AML-193 (cell line): Measurements from ENCODE around the gene HOXD12.

Source experiments
- DNase-seq, 2 experiments: peaks; one replicate each; lab custom pipeline; 2025; lab: John Stamatoyannopoulos, UW

The HOXD12 gene, protein sequence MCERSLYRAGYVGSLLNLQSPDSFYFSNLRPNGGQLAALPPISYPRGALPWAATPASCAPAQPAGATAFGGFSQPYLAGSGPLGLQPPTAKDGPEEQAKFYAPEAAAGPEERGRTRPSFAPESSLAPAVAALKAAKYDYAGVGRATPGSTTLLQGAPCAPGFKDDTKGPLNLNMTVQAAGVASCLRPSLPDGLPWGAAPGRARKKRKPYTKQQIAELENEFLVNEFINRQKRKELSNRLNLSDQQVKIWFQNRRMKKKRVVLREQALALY

GRCh38 chr2:176099728-176100546 lies at the start of gene HOXD12:
HOXD12 (plus strand) TSS chr2:176099795; CDS start chr2:176099802, 7 bp downstream.
- DNase-seq: no peak

DNA sequence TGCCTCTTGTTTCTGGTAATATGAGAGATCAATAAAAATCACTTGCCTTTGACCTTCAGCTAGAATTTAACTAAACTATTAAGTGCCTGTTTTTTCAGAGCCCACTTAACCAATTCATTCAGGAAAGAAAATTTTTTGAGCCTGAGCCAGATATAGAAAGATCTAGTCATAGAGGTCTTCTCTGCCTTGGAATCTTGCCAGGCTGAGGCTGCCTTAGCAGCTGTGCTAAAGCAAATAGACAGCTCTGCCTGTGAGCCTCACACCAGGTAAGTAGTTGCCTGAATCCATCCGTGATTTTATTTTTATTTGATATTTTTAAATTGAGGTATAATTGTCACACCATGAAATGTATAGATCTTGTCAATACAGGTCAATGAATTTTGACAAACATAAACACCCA lies 43.2 kb upstream of the HOXD12 start:
- DNase-seq: no peak

- DNase-seq: no peak
These were observed 35.6 kb upstream of the HOXD12 start for GRCh38 chr2:176063958-176064357.

- DNase-seq: no peak
These were observed 32.7 kb upstream of the HOXD12 start for GRCh38 chr2:176066645-176067588.

- no peak for DNase-seq
These were observed 31.8 kb upstream of the HOXD12 start for GRCh38 chr2:176067589-176068418.

- DNase-seq: no peak
These were observed 31.2 kb upstream of the HOXD12 start for GRCh38 chr2:176068419-176068832.

DNA sequence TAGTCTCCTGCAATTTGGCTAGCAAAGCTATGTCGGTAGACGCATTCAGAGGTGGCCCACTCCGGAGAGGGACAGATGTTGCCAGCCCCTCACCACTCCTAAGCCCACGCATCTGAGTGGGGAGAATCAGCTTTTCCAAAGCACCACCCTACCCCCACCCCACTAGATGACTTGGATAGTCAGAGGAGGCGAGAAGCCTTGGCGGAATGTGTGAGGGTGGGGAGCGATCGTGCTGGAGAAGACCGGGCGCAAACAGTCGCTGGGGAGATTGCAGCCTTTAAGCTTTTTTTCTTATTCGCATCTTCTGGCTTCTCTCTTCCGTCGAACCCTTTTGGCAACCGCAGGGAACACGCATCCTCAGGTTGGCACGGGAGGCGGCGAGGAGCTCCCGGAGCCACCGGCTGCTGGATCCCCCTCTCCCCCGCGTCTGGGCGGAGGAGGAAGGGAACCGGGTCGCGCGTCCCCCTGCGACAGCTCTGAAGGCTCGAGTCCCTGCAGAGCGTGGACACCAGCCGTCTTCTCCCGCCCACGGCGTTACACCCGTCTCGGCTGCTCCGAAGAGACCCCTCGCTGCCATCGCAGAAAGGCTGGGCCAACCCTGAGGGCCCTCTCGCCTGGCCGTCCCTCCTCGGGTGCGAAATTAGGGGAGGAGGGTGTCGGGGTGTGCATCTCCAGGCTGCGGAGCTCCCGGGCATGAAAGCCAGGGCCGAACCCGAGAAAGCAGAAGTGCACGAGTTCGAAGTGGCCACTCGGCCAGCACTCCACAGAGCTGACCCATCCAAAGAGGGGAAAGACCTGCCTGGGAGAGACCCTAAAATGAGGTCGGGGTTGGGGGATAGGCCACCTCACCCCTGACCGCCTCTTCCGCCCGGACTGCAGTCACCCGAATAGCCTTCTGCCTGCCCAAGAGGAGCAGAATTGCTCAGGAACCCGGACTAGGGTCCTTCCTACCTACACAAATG lies 28.0 kb upstream of the HOXD12 start:
- no peak for DNase-seq

GRCh38 chr2:176072292-176072669 lies 27.3 kb upstream of the HOXD12 start:
- DNase-seq: no peak

GRCh38 chr2:176072951-176073904 lies 26.4 kb upstream of the HOXD12 start:
- no peak for DNase-seq

GRCh38 chr2:176074919-176075425 lies 24.6 kb upstream of the HOXD12 start:
- DNase-seq: no peak

DNA sequence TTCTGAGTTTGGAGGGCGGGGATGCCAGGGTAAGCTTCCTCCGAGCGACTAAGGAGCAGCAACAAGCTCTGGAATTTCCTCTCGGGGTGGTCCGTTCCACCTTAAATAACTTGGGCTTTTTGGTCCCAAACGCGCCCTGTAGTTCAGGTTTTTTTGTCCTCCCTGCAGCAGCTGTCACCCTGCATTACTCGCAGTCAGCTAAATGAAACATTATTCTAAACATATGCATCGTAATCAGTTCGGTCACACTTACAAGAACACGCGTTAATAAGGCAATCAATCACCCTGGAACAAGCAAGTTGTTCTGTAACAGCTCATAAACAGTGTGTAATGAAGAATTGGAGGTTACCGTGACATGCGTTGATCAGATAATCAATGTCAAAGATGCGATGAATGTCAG lies 24.1 kb upstream of the HOXD12 start:
- DNase-seq: no peak

GRCh38 chr2:176076063-176076462 lies 23.5 kb upstream of the HOXD12 start:
- DNase-seq: no peak

DNA sequence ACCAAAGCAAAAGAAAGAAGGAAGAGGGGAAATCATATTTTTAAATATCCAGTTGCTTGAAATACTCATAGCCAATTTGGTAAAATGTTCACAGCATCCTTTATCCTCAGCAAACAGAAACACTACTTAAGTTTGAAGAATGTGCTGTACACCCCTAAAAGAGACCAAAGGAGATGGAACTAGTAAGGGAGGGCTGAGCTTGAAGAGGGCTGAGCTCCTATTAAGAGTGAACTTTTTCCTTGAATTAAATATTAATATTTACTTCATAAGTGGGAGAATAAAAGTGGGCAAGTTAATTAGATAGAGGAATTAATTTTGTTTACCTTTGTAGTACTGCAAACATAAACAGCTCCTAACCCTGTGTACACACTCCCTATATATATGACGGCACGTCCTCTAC lies 22.8 kb upstream of the HOXD12 start:
- no peak for DNase-seq

DNA sequence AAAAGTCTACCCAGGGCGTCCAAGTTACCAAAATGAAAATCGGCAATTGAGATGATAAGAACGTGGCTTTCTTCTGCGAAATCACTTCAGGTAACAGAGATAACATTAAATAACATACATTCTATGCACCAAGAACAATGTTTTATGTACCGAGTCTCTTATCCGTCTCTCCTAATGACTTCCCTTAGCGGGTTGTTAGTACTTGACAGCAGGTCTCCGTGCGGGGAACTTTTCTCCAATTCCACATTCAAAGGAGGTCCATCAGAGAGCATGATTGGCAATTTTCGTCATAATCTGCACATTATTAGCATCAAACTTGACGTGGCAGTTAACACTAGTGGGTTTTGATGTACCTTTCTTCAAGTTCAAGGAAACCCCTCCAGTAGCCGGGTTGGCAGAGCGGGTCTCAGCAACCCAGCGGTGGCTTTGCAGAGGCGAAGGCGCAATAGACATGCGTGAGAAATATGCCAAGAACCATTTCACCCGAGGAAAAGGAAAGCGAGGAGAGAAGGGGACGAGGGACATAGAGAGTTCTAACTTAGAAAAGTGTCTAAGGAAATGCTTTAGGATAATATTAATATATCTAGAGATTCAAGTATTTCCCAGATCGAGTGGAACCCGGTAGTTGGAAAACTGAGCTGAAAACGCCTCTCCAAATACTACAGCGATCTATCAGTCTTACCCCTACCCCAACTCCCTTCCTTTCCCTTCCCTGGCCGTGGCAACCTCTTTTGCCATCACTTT lies 20.9 kb upstream of the HOXD12 start:
- DNase-seq: no peak

GRCh38 chr2:176079285-176079830 lies 20.2 kb upstream of the HOXD12 start:
- no peak for DNase-seq

GRCh38 chr2:176079831-176080539 lies 19.6 kb upstream of the HOXD12 start:
- no peak for DNase-seq
